Heart right ventricle (tissue), 16 donors: ENCODE data around the gene MAP2K5. TPM values are rescaled to one million over a fixed set of nuclear protein-coding genes. Genes with fewer than 3 reads are reported as not detected.

ENCODE experiments used
- ATAC-seq, 8 donors: fragments of 200-7000 bp; cut with Tn5 transposase; one replicate each; pipeline ENCODE4 v1.9.1; 2020; ENCODE audit warnings: mild to moderate bottlenecking in 8 of 8, moderate library complexity in 8 of 8, moderate number of reproducible peaks in 1 of 8
- DNase-seq, 2 donors: peaks; one replicate each; pipeline ENCODE4 v3.0.0-alpha.2; 2020
- H3K27ac ChIP-seq, 10 donors: fragments of 200-600 bp; sonication (generic) in 2 of 10; one replicate each; pipeline versions ENCODE4 v1.5.0 to v1.8.0; 2020 to 2022; ENCODE audit warnings: mild to moderate bottlenecking in 3 of 10
- H3K27me3 ChIP-seq, 7 donors: fragments of 200-600 bp; one replicate each; pipeline ENCODE4 v1.8.0; 2021 to 2022; ENCODE audit warnings: mild to moderate bottlenecking in 2 of 7
- H3K36me3 ChIP-seq, 9 donors: fragments of 200-600 bp; sonication (generic) in 1 of 9; one replicate each; pipeline versions ENCODE4 v1.5.0 to v1.8.0; 2020 to 2022; ENCODE audit warnings: mild to moderate bottlenecking in 2 of 9
- H3K4me1 ChIP-seq, 9 donors: fragments of 200-600 bp; sonication (generic) in 1 of 9; one replicate each; pipeline versions ENCODE4 v1.5.0 to v1.8.0; 2020 to 2022; ENCODE audit warnings: mild to moderate bottlenecking in 4 of 9
- H3K4me3 ChIP-seq, 10 donors: fragments of 200-600 bp; sonication (generic) in 2 of 10; one replicate each; pipeline versions ENCODE4 v1.5.0 to v1.8.0; 2020 to 2022; ENCODE audit warnings: mild to moderate bottlenecking in 7 of 10, moderate library complexity in 2 of 10
- H3K9me3 ChIP-seq, 11 donors: fragments of 200-600 bp in 10 of 11; sonication (generic) in 2 of 11; one replicate each; pipeline versions ENCODE4 v1.5.0 to v1.8.0; 2013 to 2022; ENCODE audit warnings: mild to moderate bottlenecking in 2 of 11, control low read depth in 1 of 11, moderate library complexity in 1 of 11
- WGBS, 2 donors: extraction: QIAGEN DNeasy Blood & Tissue Kit; methylation state at CpG; one replicate each; pipeline ENCODE4 v1.1.7; 2013; ENCODE audit warnings: inconsistent platforms in 1 of 2; 5-methylcytosine and 5-hydroxymethylcytosine counted together
- intact Hi-C, 10 donors: fragments of 100-400 bp; cut with DNase I; formaldehyde crosslinking; loops; one replicate each; pipeline versions ENCODE4 v1.11.1 to v1.14.2; 2022
- polyA plus RNA-seq, 2 donors: library from polyadenylated mRNA; stranded (reverse); fragments of 200-250 nt; gene quantifications; one replicate each; pipeline ENCODE4 v1.2.3, GENCODE V29; 2013
- total RNA-seq, 10 donors: library from RNA; stranded (reverse); fragmentation: NEBNext Ultra II Directional in 3 of 10; extraction: Animal tissue kit (Norgen Biotek cat#: 25700) in 3 of 10; gene quantifications; one replicate each; pipeline versions ENCODE4 v1.2.1 to v1.2.4, GENCODE V29; 2021 to 2023
- TF ChIP-seq, protein P1 (sequence below), 9 donors: fragments of 200-600 bp; sonication (generic) in 2 of 9; IDR thresholded peaks; one replicate each; pipeline versions ENCODE4 v1.5.0 to v1.8.0; 2021 to 2022; ENCODE audit warnings: antibody characterized with exemption in 9 of 9, mild to moderate bottlenecking in 5 of 9, moderate library complexity in 1 of 9
- donor health status: Arrhythmogenic right ventricular cardiomyopathy.
- donor health status: ischemic (EF 13 %, LVEDD 7.1; RV severe dilation, severe dysfunction).
- donor health status: healthy with polysubstance abuse.
- donor health status: DM: no; HTN: yes; CAD: no.
- donor health status: DM: no; HTN: no; CAD: no.
- donor health status: ischemic (EF 25% LVEDD 6.9; RV normal size, moderate dysfunction).
- donor health status: ischemic (EF 25% LVEDD 5.7; RV mildly dilated, moderate dysfunction).
- donor health status: healthy.
- donor health status: DM: yes; HTN: yes; CAD: no.
- donor health status: Ischemic cardiomyopathy.
- donor health status: ischemic (EF 35%, LVEDD 5.7; RV mildly dilated, moderate dysfunction).
- donor health status: nonischemic (EF 11% LVEDD 7.7; RV severe dilation, severe dysfunction).
- donor health status: DM: yes; HTN: yes; CAD: no.
- donor health status: PGD.
- donor health status: ischemic (EF 29% LVEDD 5.4; RV normal size, mild dysfunction).
- donor health status: nonischemic (EF 23%, LVEDD 6.1; RV moderate dilation, normal function).

Gene MAP2K5
- total and polyA plus RNA-seq, 12 donors = 7.7 to 34.3 (median 21.0) TPM

DNA sequence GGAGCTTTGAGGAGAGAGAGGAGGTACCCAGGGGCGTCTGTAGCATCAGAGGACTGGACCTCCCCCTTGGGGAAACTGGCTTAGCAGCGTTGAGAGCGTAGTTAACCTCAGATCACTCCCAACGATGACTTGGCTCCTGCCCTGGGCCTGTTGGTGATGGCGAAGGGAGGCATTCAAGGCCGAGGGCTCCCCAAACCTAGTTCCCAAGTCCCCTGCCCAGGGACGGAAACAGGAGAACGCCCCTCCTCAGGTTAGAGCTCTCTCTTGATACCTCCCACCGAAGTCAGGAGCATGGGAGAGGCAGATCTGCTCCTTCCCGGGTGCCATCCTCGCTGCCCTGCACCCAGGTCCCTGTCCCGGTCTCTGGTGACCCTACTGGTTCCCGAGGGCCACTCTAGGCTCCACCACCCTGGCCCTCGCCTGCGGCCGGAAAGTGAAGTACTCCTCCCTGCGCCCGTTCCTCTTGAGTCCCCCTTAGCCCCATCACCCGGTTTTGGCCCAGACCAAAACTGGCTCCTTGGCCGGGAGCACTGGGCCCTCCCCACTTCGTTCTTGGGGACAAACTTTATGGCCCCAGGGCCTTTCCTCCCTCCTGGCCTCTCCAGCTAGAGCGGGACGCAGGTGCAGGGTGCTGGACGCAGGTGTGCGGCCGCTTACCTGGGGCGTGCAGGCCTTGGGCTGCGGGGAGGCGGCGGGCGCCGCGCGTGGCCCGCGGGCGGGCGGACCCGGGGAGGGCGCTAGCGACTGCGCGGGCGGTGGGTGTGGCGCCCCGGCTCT is 280.2 kb downstream of the MAP2K5 start:
- H3K9me3 ChIP-seq = no peaks in the 10 kb centered on the region
- 2 to 3% methylated on average over 46 of the region's 46 CpGs for WGBS, 2 donors
- intact Hi-C loops = no loop called here
- ATAC-seq (no peak), DNase-seq (no peak)
- H3K36me3 ChIP-seq = peaks cover 0 to 7% (median 0%) of the 10 kb centered on the region in 9 donors
- H3K27ac ChIP-seq = no peak overlapping the region
- TF ChIP-seq, protein P1, sequence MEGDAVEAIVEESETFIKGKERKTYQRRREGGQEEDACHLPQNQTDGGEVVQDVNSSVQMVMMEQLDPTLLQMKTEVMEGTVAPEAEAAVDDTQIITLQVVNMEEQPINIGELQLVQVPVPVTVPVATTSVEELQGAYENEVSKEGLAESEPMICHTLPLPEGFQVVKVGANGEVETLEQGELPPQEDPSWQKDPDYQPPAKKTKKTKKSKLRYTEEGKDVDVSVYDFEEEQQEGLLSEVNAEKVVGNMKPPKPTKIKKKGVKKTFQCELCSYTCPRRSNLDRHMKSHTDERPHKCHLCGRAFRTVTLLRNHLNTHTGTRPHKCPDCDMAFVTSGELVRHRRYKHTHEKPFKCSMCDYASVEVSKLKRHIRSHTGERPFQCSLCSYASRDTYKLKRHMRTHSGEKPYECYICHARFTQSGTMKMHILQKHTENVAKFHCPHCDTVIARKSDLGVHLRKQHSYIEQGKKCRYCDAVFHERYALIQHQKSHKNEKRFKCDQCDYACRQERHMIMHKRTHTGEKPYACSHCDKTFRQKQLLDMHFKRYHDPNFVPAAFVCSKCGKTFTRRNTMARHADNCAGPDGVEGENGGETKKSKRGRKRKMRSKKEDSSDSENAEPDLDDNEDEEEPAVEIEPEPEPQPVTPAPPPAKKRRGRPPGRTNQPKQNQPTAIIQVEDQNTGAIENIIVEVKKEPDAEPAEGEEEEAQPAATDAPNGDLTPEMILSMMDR (IDR thresholded peaks at IDR 0.05) = no peak
- H3K4me1 ChIP-seq = peaks cover 0 to 68% (median 28%) of the 10 kb centered on the region in 9 donors
- peak overlapping the region in 1 of 10 donors; percentile 26 for H3K4me3 ChIP-seq
- H3K27me3 ChIP-seq = peaks cover 81 to 100% (median 100%) of the 10 kb centered on the region in 7 donors

DNA sequence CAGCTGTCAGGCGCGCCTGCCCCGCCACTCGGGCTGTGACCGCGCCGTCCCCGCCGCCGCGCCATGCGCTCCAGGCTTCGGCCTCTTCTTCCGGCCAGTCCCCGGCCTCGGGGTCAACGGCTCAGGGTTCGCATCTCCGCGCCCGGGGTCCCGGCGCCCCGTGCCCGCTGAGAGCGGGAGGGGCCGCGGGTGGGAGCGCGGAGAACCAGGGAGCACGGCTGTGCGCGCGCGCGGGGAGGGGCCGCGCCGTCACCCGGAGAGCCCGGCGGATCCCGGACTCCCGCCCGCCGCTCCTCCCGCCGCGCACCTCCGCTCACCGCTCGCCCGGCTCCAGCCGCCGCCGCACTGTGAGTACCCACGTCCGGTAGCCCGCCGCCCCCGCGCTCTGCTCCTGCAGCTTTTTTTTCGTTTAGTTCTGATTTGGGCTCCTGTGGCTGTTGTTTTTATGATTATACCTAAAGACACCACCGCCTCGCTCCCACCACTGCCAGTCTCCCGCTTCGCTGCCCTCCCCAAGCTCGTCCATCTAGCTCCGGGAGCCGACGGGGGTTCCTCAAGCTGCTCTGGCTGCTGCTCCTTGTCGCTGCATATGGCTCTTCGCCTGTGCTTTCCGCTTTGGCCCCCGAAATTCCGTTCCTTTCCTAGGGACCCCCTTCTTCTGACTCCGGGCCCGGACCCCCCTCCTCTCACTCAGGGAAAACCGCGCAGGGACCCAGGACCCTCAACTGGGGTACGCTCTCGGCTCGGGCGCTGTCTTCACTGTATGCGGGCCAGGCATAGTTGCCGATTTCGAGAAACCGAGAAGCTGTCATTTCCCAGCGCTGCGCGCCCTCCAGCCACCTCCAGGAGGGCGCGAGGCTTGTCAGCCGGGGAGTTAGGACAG is 281.1 kb downstream of the MAP2K5 start:
- Histone ChIP-seq H3K9me3 (no peaks in the 10 kb centered on the region), H3K36me3 (peaks cover 0 to 7% (median 0%) of the 10 kb centered on the region in 9 donors), H3K4me3 (peak overlapping the region in 5 of 10 donors; percentile 10 to 26 (median 14)), H3K27me3 (peaks cover 90 to 100% (median 100%) of the 10 kb centered on the region in 7 donors), H3K4me1 (peaks cover 3 to 76% (median 36%) of the 10 kb centered on the region in 9 donors), H3K27ac (no peak overlapping the region)
- WGBS, 2 donors = 2 to 3% methylated on average over 65 to 94 of the region's 94 CpGs
- TF ChIP-seq, protein P1 (IDR thresholded peaks at IDR 0.05) = no peak
- intact Hi-C loops = no loop called here
- DNase-seq = no peak
- ATAC-seq = no peak

DNA sequence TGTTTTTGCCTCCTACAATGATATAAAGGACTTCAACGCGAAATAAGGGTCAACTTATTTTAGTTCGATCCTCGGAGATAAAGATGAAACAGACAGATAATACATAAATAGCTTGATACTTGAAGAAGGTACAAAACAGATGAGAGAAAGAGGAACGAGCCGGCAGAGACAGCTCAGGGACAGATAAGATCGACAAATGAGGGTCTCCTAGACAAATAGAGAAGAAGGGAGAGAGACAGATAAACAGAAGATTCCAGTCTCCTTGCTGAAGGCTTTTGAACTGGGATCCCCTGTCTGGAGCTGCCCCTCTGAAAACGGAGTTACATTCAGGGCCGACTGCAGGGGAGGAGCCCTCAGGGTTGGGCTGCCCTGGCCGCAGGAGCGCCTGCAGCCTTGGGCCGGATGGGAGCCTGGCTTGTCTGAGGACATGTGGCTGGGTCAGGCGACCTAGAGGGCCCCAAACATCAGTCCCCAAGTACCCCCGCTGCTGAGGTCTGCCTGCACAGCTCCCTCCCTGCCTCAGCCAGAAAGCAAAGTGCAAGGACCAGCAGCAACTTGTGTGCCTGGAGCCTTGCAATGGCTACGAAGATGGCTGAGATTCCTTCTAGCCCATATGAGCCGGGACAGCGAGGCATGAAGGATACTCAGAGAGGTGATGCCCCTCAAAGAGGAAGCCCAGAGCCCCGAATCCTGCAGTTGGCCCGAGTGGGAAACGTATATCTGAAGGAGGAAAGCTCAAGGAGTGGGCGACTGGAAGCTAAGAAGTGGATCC is 281.9 kb downstream of the MAP2K5 start:
- no peak for DNase-seq
- TF ChIP-seq, protein P1 (IDR thresholded peaks at IDR 0.05) = no peak

More for the DNA sequence above, 281.9 kb downstream of the MAP2K5 start:
- Histone ChIP-seq H3K27me3 (peaks cover 91 to 100% (median 100%) of the 10 kb centered on the region in 7 donors), H3K36me3 (peaks cover 0 to 7% (median 0%) of the 10 kb centered on the region in 9 donors), H3K9me3 (no peaks in the 10 kb centered on the region), H3K27ac (no peak overlapping the region), H3K4me3 (no peak overlapping the region), H3K4me1 (peaks cover 6 to 85% (median 45%) of the 10 kb centered on the region in 9 donors)
- intact Hi-C loops = no loop called here
- 5 to 7% methylated on average over 21 of the region's 21 CpGs for WGBS, 2 donors
- no peak for ATAC-seq
